Measurements from ENCODE around the gene OR1J2.
"Not testable (repeated sequence)": the region's sequence is repeated elsewhere in the genome, so short reads cannot be mapped to it uniquely, and the experiment has no call there.

OR1J2 gene, protein sequence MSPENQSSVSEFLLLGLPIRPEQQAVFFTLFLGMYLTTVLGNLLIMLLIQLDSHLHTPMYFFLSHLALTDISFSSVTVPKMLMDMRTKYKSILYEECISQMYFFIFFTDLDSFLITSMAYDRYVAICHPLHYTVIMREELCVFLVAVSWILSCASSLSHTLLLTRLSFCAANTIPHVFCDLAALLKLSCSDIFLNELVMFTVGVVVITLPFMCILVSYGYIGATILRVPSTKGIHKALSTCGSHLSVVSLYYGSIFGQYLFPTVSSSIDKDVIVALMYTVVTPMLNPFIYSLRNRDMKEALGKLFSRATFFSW

DNA sequence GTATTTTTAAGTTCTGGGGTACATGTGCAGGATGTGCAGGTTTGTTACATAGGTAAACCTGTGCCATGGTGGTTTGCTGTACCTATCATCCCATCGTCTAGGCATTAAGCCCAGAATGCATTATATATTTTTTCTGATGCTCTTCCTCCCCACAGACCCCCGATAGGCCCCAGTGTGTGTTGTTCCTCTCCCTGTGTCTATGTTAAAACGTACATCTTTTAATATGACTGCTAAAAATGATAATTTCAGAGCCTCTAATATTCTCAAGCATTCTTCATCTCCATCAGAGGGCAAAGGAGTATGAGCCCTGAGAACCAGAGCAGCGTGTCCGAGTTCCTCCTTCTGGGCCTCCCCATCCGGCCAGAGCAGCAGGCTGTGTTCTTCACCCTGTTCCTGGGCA is at the start of gene OR1J2:
OR1J2 (plus strand) TSS at position 301 of the 400 bp plus-strand sequence; CDS start at position 301, 0 bp downstream.
- no peak for DNase-seq (ENCODE audit: low read depth in 2 of 2)

DNA sequence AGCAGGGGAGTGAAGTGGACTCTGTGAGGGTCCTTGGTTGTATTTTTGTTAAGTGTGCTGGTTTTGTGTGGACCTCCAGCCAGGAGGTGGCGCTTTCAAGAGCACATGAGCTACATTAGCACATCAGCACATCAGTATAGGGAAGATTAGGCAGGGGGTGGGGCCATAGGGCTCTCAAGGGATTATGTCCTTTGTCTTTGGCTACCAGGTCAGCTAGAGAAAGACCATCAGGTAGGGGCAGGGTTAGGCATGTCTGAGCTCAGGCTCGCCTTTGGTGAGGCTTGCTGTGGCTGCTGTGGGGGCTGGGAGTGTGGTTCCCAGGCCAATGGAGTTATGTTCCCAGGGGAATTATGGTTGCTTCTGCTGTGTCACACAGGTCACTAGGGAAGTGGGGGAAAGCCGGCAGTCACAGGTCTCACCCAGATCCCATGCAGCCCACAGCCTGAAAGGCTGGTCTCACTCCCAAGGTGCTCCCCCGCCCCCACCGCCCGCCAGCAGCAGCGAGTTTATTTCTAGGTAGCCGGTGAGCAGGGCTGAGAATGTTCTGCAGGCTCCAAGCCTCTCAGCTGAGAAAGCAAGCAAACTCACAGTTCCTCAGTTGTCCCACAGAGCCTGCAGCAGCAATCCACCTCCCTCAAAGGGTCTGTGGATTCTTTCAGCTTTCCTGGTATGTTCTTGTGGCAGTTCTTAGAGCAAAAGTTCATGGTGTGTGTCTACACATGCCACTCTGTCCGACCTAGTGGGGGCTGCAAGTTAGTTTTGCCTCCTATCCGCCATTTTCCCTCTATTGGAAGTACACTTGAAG is 46.6 kb upstream of the OR1J2 start:
- DNase-seq (ENCODE audit: low read depth in 2 of 2) = no peak

DNA sequence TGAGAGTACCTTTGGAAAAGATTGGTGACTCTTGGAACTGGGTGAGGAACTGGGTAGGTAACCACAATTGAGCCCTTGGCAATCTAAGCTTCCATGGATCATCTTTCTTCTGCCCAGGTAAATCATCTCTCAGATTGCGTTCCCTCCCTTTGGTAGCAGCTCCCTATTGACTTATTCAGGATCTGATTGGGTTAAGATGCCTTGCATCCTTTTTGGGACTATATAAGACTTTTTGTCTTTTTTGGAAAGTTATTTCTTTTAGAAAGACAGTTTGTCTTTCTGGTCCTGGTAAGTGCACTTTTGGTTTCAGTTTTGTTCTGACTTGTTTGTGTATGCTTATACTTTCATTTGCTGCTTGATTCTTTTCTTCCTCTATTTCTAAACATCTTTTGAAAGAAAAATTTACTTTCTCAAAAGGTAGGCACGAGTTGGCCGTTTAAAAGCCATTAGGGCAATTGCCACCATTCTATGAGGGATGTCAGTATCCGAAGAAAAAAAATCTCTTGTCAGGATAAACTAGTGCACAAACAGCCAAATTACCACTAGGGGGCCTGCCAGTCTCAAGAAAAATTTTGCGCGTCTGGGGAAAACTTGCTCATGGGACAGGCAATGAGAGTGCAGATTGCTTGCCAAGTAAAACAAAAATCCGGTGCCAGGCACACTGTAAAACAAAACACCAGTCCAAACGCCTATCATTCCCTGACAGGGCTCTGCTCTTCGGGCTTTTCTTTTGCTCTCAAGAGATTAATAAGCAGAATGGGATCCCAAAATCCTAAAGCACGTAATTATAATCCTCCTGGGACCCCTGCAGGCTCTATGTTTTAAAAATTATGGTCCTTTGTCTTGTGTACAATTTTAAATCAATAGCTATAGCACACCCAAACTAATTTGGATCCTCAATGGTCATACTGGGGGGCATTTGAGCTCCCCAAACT is 45.7 kb upstream of the OR1J2 start:
- peak; percentile 26 to 52 for DNase-seq (ENCODE audit: low read depth in 2 of 2)

DNA sequence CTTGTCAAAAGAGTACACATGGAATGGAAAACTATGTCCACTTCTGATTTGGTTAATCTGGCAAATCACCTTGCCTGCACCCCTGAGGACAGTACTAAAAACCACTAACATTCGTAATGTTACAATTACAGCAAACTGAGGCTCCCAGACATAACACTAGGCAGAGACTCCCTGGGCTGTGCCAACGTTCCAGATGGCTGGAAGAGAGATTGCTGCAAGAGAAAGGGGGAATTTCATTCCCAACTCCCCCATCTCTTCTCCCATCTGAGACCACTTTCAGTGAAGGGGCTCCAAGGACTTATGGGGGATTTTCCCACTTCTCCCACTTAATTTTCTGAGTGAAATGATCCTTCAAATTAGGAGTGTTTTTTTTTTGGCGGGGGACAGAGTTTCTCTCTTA is 44.1 kb upstream of the OR1J2 start:
- DNase-seq (ENCODE audit: low read depth in 2 of 2) = no peak

DNA sequence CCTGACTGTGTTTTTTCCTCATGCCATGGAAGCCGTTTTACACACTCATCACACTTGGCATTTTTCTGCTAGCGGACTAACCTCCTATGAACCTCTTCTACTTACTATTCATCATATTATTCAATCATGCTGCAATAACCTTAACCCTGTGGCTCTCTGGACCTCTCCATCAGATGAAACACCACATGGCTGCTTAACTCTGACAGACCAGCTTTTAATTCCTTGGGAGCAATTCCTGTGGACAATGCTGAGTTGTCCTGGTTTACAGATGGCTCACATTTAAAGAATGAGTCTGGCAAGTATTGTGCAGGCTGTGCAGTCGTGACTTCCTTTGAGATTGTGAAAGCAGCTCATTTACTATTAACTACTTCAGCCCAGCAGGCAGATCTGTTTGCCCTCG is 41.9 kb upstream of the OR1J2 start:
- no peak for DNase-seq (ENCODE audit: low read depth in 2 of 2)

DNA sequence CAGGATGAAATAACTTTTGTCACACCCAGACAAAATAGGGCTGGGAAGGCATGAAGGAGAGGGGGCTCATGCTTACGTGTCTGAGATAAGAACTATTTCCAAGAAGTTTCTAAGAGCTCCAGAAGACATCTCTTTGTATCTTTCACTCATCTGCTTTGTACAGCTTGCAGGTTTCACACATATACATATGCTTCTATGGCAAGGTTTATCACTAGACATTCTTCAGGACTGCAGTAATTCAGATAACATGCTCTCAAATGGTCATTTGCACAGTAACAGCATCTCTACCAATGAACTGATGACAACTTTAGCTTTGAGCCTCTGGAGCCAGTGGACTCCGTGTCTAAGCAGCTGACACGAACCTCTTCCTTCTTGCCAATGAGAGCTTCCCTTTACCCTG is 36.0 kb upstream of the OR1J2 start:
- no peak for DNase-seq (ENCODE audit: low read depth in 2 of 2)

DNA sequence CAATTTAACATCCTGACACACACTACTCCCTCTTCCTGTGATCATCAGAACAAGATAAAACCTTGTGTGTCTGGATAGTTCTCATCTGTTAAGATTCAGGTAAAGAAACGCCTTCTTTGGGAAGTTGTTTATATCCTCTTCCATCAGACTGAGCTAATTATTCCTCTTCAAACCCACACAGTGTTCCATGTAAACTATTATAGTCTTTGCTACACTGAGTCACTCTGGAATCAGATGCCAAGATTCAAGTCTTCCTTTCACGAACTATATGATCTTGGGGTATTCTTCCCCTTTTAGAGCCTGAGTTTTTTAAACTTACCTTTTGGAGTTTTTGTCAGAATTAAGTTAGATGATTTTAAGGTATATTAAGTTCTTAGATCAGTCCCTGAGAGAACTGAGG is 34.9 kb upstream of the OR1J2 start:
- DNase-seq (ENCODE audit: low read depth in 2 of 2) = no peak

DNA sequence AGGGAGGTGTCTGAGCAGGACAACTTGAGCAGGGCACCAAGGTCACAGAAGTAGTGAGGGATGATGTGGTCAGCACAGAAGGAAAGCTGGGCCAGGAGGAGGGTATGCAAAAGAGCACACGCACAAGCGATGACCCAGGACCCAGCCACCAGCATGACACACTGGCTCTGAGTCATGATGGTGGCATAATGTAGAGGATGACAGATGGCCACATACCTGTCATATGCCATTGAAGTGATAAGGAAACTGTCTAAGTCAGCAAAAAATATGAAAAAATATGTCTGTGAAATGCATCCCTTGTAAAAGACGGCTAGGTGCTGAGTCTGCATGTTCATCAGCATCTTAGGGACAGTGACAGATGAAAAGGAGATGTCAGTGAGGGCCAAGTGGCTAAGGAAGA is 33.3 kb upstream of the OR1J2 start:
- DNase-seq (ENCODE audit: low read depth in 2 of 2) = no peak

DNA sequence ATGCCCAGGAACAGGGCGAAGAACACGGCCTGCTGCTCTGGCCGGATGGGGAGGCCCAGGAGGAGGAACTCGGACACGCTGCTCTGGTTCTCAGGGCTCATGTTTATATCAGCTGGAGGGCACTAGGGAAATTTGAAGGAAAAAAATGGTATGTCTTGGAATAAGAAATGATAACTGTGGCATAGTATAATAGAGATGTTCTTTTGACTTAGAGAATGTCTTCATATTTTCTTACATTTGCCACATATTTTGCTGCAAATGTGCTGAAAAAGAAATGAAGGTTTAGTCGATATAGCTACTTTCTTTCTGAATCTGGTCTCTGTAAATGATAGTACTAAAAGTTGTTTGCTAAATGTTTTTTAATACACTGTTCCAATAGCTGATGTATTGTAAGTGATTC is 32.8 kb upstream of the OR1J2 start, which contains the start of gene OR1J1:
OR1J1 (minus strand) TSS at position 101 of the 400 bp plus-strand sequence; CDS start at position 101, 0 bp downstream.
- DNase-seq (ENCODE audit: low read depth in 2 of 2) = no peak

DNA sequence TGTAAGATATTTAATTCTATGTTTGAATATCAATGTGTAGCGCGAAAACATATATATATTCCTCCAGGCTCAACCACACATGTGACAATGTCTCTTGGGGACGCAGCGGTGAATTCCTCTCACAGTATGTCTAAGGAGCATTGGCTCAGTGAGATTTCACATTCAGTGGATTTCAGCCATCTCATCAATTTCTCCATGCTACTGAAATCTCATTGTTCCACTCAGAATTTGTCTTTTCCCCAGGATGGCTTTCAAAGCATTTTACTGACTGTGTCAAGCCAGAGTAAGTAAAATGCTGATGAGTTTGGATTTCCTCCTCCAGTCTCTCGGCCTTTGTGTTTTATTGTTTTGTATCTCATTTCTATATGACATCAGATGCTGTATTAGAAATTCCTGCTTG is 31.5 kb upstream of the OR1J2 start:
- no peak for DNase-seq (ENCODE audit: low read depth in 2 of 2)

DNA sequence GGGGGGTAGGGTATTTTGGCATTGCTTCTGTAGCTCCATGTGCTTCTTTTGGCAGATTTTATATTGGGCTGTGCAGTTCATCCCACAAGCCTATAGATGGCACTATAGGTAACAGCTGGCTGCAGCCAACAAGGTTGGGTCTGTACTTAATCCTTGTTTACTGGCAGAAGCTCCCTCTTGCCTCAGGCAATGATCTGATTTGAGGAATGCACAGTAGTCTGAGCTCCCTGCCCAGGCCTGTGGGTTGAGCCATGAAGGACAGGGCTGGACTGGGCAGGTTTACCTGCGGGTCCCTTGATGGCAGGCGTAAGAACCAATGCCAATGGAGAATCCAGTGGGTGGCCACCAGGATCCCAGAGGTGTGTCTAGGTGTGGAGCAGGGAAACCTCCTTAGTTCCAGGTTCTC is 11.7 kb upstream of the OR1J2 start:
- no peak for DNase-seq (ENCODE audit: low read depth in 2 of 2)

DNA sequence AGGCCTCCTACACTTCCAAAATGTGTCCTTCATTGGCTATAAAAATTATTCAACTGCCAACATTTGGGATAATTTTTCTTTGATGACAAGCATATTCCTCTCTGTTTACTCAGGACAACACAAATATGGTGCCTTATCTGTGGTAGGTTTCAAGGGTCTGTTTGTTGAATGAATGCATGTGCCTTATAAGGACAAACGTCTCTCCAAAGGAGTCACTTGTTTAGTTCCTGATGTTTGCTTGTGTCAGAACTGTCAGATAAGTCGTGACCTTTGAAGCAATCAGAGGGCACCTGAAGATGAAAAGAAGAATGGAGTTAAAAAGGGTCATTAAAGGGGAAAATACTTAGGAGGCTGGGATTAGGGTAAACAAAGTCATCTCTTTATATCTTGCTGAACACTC is 3.6 kb upstream of the OR1J2 start:
- no peak for DNase-seq (ENCODE audit: low read depth in 2 of 2)

DNA sequence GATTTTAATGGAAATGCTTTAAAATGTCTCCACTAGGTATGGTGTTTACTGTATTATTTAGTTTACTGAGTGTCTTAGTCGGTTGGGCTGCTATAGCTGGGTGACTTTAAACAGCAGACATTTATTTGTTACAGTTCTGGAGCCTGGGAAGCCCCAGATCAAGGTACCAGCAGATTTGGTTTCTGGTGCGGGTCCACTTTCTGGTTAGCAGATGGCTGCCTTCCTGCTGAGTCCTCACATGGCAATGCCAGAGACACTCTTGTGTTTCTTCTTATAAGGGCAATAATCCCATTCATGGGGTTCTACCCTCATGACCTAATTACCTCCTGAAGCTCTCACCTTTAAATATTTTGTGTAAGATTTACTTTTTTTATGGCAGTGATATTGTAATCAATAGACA is 7.6 kb downstream of the OR1J2 start:
- DNase-seq (ENCODE audit: low read depth in 2 of 2) = no peak

DNA sequence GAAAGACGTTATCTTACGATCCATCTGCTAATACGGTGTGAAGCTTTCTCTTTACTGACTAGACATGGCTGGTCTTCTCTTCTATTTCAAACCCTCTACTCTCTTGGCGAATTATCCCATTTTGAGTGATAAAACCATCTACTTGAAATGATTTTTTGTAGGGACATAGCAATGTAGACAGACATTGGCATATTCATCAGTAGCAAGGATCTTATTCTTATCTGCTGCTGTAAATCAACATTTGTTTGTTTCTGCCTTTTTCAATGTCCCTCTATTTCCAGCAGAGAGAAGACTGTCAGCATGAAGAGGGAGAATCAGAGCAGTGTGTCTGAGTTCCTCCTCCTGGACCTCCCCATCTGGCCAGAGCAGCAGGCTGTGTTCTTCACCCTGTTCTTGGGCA is 8.2 kb downstream of the OR1J2 start, which contains the start of gene OR1J4:
OR1J4 (plus strand) TSS at position 301 of the 400 bp plus-strand sequence; CDS start at position 301, 0 bp downstream.
- no peak for DNase-seq (ENCODE audit: low read depth in 2 of 2)

DNA sequence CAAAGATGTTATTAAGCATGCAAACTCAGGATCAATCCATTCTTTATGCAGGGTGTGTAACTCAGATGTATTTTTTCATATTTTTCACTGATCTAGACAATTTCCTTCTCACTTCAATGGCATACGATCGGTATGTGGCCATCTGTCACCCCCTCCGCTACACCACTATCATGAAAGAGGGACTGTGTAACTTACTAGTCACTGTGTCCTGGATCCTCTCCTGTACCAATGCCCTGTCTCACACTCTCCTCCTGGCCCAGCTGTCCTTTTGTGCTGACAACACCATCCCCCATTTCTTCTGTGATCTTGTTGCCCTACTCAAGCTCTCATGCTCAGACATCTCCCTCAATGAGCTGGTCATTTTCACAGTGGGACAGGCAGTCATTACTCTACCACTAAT is 8.8 kb downstream of the OR1J2 start:
- no peak for DNase-seq (ENCODE audit: low read depth in 2 of 2)

DNA sequence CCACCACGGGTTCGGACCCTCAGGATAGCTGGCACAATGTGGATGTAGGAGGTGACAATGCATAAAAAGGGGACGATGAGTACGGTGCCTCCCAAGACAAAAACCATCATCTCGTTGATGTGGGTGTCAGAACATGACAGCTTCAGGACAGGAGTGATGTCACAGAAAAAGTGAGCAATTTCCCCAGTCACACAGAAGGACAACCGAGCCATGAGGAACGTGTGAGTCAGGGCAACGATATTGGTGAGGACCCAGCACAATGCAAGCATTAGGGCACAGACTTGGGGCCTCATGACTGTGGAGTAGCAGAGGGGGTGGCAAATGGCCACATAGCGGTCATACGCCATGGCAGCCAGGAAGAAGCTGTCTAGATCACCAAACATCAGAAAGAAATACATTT is 16.0 kb downstream of the OR1J2 start:
- no peak for DNase-seq (ENCODE audit: low read depth in 2 of 2)

DNA sequence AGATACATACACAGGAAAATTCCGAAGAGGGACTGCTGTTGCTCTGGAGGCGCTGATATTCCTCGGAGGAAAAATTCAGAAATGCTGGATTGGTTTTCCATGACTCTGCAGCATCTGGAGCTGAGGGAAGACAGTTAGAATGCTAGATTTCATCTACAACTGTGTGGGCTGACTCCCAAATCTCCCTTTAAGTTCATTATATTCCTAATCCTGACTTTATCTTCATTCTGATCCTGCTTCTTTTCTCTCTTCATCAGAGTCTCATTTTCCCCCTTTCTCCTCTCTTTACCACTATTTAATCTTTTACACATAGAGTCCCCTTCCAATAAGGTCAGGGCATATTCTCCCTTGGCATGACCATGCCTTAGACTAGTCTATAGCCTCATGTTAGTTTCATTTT is 16.6 kb downstream of the OR1J2 start, which contains the start of gene OR1N1:
OR1N1 (minus strand) TSS at position 101 of the 400 bp plus-strand sequence; CDS start at position 101, 0 bp downstream.
- no peak for DNase-seq (ENCODE audit: low read depth in 2 of 2)

DNA sequence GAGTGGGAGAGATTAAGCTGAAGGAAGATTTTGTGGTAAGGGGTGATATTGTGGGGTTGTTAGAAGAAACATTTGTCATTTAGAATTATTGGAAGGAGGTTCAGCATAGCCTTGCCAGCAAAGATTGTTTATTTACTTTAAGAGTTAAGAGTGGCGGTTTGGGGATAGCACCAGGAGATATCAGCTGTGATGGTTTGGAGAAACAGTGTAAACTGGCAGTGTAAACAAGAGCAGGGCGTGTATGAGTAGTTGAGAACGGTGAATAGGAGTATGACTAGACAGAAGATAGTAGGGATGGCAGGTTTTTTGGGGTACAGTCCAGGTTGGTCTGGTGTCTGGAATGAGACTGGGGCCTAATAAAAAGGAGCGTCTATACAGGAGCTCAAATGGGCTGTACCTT is 20.6 kb downstream of the OR1J2 start:
- not testable (repeated sequence) for DNase-seq (ENCODE audit: low read depth in 2 of 2)

DNA sequence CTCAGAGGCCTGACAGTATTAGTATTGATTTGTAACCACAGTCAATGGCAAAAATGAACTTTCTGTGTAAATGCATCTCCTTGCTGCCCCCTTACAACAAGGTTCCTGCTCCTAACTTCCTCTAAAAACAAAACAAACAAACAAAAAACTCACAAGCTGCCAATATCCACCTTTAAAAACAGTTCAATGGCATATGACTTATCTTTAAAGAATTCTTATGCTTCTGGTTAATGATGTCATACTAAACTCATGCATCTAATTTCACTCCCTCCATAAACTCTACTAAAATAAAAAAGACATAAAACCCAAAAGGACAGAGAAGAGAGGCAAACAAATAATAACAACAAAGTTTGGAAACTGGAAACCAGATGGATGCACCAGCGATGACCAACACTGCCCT is 25.5 kb downstream of the OR1J2 start:
- DNase-seq (ENCODE audit: low read depth in 2 of 2) = no peak

DNA sequence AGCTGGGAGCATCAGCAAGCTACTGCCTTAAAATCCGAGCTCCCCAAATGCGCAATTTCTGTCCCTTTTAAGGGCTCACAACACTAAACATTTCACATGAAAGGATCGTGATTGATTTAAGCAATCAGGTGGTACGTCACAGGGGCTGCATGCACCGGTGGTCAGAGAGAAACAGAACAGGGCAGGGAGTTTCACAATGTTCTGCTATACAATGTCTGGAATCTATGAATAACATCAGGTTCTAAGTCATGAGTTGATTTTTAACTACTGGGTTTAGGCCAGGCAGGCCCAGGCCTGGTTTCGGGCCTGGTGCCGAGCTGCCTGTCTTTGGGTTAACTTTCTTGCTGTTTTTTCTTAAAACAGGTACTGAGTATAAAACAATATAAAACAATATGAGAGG is 26.5 kb downstream of the OR1J2 start:
- DNase-seq (ENCODE audit: low read depth in 2 of 2) = not testable (repeated sequence)

DNA sequence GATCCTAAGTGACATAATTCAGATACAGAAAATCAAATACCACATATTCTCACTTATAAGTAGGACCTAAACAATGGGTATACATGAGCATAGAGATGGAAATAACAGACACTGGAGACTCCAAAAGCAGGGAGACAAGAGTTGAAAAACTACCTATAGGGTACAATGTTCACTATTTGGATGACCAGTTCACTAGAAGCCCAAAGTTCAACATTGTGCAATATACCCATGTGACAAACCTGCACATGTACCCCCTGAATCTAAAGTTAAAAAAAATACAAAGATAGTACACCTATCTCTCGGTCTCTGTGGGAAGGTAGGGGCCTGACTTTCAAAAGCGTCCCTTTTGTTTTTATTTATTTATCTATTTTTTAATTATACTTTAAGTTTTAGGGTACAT is 28.2 kb downstream of the OR1J2 start:
- no peak for DNase-seq (ENCODE audit: low read depth in 2 of 2)

DNA sequence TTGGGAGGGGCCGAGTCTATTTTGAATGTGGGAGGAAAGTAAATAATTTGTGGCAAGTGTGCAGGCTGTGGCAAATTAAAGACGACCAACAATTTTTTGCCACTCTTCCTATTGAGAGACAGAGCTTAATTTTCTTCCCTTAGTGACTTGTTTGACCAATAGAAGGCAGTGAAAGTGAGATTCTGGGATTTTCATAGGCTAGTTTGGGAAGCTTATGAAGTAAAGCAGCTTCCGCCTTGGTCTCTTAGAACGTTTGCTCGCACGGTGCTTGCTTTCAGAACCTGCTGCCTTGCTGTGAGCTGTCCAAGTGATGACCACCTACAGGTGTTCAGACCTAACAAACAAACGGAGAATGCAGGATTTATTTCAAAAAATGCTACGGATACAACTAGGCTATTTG is 35.6 kb downstream of the OR1J2 start:
- no peak for DNase-seq (ENCODE audit: low read depth in 2 of 2)

Data from stimulated activated CD4-positive, alpha-beta T cell treated with anti-CD3 and anti-CD28 coated beads, Interleukin-12 subunit alpha, Interleukin-12 subunit beta, amount 100 ng/mL, for 24 hours (primary cell).